Measurements from ENCODE around the gene TMEM125.

DNA sequence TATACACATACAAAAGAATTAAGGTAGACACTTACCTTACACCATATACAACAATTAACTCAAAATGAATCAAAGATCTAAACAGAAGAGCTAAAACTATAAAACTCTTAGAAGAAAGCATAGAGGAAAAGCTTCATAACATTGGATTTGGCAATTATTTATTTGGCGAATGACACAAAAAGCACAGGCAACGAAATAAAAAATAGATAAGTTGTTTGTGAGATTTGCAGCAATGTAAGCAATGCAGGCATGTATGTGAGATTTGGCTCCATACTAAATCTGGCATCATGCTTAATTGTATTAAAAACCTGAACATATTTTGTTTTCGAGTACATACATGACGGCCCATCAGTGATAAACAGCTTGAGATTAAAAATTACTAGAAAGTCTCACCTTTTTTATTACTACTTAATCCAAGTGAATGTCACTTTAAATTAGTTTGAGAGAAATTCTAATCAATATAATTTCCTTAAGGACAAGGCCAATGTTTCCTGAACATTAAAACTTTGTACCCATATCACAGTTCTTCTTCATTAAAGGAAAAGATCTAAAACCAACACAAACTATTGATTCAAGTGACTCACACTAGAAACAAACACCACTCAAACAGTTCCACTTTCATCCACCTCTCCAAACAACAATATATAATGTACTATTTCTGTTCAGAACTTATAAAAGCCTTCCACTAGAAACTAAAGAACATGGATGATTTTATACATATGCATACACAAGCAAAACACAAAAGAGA lies 23.1 kb upstream of the TMEM125 start:
- no peak for TF ChIP-seq POLR2AphosphoS5 (IDR thresholded peaks at IDR 0.05)
- TF ChIP-seq, protein P1, sequence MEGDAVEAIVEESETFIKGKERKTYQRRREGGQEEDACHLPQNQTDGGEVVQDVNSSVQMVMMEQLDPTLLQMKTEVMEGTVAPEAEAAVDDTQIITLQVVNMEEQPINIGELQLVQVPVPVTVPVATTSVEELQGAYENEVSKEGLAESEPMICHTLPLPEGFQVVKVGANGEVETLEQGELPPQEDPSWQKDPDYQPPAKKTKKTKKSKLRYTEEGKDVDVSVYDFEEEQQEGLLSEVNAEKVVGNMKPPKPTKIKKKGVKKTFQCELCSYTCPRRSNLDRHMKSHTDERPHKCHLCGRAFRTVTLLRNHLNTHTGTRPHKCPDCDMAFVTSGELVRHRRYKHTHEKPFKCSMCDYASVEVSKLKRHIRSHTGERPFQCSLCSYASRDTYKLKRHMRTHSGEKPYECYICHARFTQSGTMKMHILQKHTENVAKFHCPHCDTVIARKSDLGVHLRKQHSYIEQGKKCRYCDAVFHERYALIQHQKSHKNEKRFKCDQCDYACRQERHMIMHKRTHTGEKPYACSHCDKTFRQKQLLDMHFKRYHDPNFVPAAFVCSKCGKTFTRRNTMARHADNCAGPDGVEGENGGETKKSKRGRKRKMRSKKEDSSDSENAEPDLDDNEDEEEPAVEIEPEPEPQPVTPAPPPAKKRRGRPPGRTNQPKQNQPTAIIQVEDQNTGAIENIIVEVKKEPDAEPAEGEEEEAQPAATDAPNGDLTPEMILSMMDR (IDR thresholded peaks at IDR 0.05): no peak

All from transverse colon (tissue), 4 donors.